Ishikawa (cell line): Measurements from ENCODE around the gene MDP1.

Experiments
- CEBPB ChIP-seq: IDR thresholded peaks from 2 replicates; pipeline ENCODE4 v1.6.1; 2012
- CREB1 ChIP-seq: IDR thresholded peaks from 2 replicates; pipeline ENCODE4 v1.6.1; 2012; ENCODE audit warnings: low read depth
- EGR1 ChIP-seq: IDR thresholded peaks from 2 replicates; pipeline ENCODE4 v1.6.1; 2012
- EP300 ChIP-seq: IDR thresholded peaks from 2 replicates; pipeline ENCODE4 v1.6.1; 2012; ENCODE audit warnings: borderline replicate concordance
- FOXM1 ChIP-seq: IDR thresholded peaks from 2 replicates; pipeline ENCODE4 v1.6.1; 2012; ENCODE audit warnings: low read depth, borderline replicate concordance
- MAX ChIP-seq: IDR thresholded peaks from 2 replicates; pipeline ENCODE4 v1.6.1; 2012
- NFIC ChIP-seq: IDR thresholded peaks from 2 replicates; pipeline ENCODE4 v1.6.1; 2012
- RAD21 ChIP-seq: IDR thresholded peaks from 2 replicates; pipeline ENCODE4 v1.6.1; 2012; ENCODE audit warnings: low read depth
- REST ChIP-seq: IDR thresholded peaks from 2 replicates; pipeline ENCODE4 v1.6.1; 2012; ENCODE audit warnings: low read depth, mild to moderate bottlenecking
- TAF1 ChIP-seq: IDR thresholded peaks from 2 replicates; pipeline ENCODE4 v1.6.1; 2012; ENCODE audit warnings: low read depth, mild to moderate bottlenecking
- TCF12 ChIP-seq: IDR thresholded peaks from 2 replicates; pipeline ENCODE4 v1.6.1; 2012; ENCODE audit warnings: low read depth
- TEAD4 ChIP-seq: IDR thresholded peaks from 2 replicates; pipeline ENCODE4 v1.6.1; 2012
- USF1 ChIP-seq: IDR thresholded peaks from 2 replicates; pipeline ENCODE4 v1.6.1; 2012
- YY1 ChIP-seq: IDR thresholded peaks from 2 replicates; pipeline ENCODE4 v1.6.1; 2012; ENCODE audit warnings: low read depth
- ZBTB7A ChIP-seq: IDR thresholded peaks from 2 replicates; pipeline ENCODE4 v1.6.1; 2012; ENCODE audit warnings: low read depth

MDP1 gene

GRCh38 chr14:24172261-24172860 lies 43.5 kb downstream of the MDP1 start:
- TF ChIP-seq TCF12 (no peak), FOXM1 (no peak), USF1 (no peak), EP300 (no peak), ZBTB7A (no peak), TEAD4 (no peak), EGR1 (no peak), CREB1 (no peak), MAX (no peak), NFIC (no peak), CEBPB (no peak), REST (no peak), YY1 (no peak), RAD21 (no peak), TAF1 (no peak)

GRCh38 chr14:24171422-24172260 lies 44.2 kb downstream of the MDP1 start, which contains the start of gene REC8:
REC8 (plus strand) TSS chr14:24172080; CDS start chr14:24172553, 473 bp downstream.
- TF ChIP-seq NFIC (no peak), CEBPB (no peak), EGR1 (no peak), MAX (no peak), EP300 (no peak), ZBTB7A (no peak), YY1 (no peak), USF1 (no peak), TCF12 (no peak)

GRCh38 chr14:24167469-24168114 lies 48.3 kb downstream of the MDP1 start:
- TF ChIP-seq ZBTB7A (no peak), REST (no peak)

GRCh38 chr14:24165785-24166184 lies 50.1 kb downstream of the MDP1 start:
- TF ChIP-seq FOXM1 = no peak
- TF ChIP-seq NFIC = no peak
- TF ChIP-seq TEAD4 = no peak
- TF ChIP-seq CEBPB = no peak
- TF ChIP-seq EP300 = no peak
- no peak for TF ChIP-seq ZBTB7A
- TF ChIP-seq TCF12 = no peak
- no peak for TF ChIP-seq USF1
- no peak for TF ChIP-seq MAX
- TF ChIP-seq YY1 = no peak
- no peak for TF ChIP-seq RAD21
- TF ChIP-seq TAF1 = no peak
- TF ChIP-seq REST = no peak
- no peak for TF ChIP-seq CREB1
- TF ChIP-seq EGR1 = no peak
